Measurements from ENCODE around the gene NAALADL2.

DNA sequence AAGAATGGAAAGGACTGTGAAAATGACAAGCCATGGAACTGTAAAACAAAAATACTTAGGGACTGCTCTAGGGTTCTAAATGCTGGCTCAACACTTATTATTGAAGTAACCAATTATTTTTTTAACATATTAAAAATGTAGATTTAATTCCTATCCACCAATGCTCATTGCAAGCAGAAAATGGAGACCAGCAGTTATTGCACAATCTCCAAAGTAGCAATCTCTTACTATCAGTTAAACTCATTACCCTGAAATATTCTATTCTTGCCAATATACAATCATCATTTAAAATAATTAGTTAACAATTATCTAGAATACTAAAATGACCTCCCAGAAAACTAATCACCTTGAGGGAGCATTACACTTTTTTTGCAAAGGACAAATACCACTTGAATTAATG, 499.8 kb downstream of the NAALADL2 start:
- TF ChIP-seq RAD21 (IDR thresholded peaks at IDR 0.05) (no peak), EGR1 (IDR thresholded peaks at IDR 0.05; ENCODE audit: low read depth in 2 of 2) (no peak), YY1 (IDR thresholded peaks at IDR 0.05) (no peak), HNF4G (IDR thresholded peaks at IDR 0.05) (no peak), FOXA1 (IDR thresholded peaks at IDR 0.05) (no peak), JUND (IDR thresholded peaks at IDR 0.05) (no peak)
- TF ChIP-seq, protein P1, sequence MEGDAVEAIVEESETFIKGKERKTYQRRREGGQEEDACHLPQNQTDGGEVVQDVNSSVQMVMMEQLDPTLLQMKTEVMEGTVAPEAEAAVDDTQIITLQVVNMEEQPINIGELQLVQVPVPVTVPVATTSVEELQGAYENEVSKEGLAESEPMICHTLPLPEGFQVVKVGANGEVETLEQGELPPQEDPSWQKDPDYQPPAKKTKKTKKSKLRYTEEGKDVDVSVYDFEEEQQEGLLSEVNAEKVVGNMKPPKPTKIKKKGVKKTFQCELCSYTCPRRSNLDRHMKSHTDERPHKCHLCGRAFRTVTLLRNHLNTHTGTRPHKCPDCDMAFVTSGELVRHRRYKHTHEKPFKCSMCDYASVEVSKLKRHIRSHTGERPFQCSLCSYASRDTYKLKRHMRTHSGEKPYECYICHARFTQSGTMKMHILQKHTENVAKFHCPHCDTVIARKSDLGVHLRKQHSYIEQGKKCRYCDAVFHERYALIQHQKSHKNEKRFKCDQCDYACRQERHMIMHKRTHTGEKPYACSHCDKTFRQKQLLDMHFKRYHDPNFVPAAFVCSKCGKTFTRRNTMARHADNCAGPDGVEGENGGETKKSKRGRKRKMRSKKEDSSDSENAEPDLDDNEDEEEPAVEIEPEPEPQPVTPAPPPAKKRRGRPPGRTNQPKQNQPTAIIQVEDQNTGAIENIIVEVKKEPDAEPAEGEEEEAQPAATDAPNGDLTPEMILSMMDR (IDR thresholded peaks at IDR 0.05; ENCODE audit: low read depth, low read length, missing input control): no peak
- TF ChIP-seq, protein P2, sequence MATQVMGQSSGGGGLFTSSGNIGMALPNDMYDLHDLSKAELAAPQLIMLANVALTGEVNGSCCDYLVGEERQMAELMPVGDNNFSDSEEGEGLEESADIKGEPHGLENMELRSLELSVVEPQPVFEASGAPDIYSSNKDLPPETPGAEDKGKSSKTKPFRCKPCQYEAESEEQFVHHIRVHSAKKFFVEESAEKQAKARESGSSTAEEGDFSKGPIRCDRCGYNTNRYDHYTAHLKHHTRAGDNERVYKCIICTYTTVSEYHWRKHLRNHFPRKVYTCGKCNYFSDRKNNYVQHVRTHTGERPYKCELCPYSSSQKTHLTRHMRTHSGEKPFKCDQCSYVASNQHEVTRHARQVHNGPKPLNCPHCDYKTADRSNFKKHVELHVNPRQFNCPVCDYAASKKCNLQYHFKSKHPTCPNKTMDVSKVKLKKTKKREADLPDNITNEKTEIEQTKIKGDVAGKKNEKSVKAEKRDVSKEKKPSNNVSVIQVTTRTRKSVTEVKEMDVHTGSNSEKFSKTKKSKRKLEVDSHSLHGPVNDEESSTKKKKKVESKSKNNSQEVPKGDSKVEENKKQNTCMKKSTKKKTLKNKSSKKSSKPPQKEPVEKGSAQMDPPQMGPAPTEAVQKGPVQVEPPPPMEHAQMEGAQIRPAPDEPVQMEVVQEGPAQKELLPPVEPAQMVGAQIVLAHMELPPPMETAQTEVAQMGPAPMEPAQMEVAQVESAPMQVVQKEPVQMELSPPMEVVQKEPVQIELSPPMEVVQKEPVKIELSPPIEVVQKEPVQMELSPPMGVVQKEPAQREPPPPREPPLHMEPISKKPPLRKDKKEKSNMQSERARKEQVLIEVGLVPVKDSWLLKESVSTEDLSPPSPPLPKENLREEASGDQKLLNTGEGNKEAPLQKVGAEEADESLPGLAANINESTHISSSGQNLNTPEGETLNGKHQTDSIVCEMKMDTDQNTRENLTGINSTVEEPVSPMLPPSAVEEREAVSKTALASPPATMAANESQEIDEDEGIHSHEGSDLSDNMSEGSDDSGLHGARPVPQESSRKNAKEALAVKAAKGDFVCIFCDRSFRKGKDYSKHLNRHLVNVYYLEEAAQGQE (IDR thresholded peaks at IDR 0.05): no peak

Data from liver (tissue), 3 donors.